MM.1S (cell line): ENCODE data around the gene KRT76.

Experiments used
- DNase-seq: peaks from one replicate; pipeline ENCODE4 v3.0.0-alpha.2; 2015
- H2AFZ ChIP-seq: fragments of 300-600 bp; sonication (generic); 2 replicates; pipeline ENCODE4 v1.6.0; 2016; ENCODE audit warnings: antibody characterized with exemption, low read length
- H3F3A ChIP-seq: fragments of 300-600 bp; sonication (generic); 2 replicates; pipeline ENCODE4 v1.6.1; 2016; ENCODE audit warnings: mild to moderate bottlenecking, antibody characterized with exemption, low read length, moderate library complexity, mixed read lengths; ENCODE audit not compliant: insufficient read depth
- H3K27ac ChIP-seq: fragments of 300-600 bp; sonication (generic); 2 replicates; pipeline ENCODE4 v1.5.1; 2016; ENCODE audit warnings: mild to moderate bottlenecking, low read length
- H3K27me3 ChIP-seq: fragments of 300-600 bp; sonication (generic); replicated peaks from 2 replicates; pipeline ENCODE4 v1.6.0; 2016; ENCODE audit warnings: low read length; ENCODE audit not compliant: insufficient read depth
- H3K36me3 ChIP-seq: fragments of 300-600 bp; sonication (generic); replicated peaks from 2 replicates; pipeline ENCODE4 v1.6.1; 2016; ENCODE audit warnings: mild to moderate bottlenecking, low read length, mixed read lengths; ENCODE audit not compliant: insufficient read depth
- H3K4me1 ChIP-seq: fragments of 300-600 bp; sonication (generic); 2 replicates; pipeline ENCODE4 v1.6.1; 2016; ENCODE audit warnings: low read length, mixed read lengths
- H3K4me2 ChIP-seq: fragments of 300-600 bp; sonication (generic); 2 replicates; pipeline ENCODE4 v1.6.0; 2016; ENCODE audit warnings: low read depth, low read length
- H3K4me3 ChIP-seq: fragments of 300-600 bp; sonication (generic); 2 replicates; pipeline ENCODE4 v1.5.1; 2016; ENCODE audit warnings: low read length, mixed read lengths
- H3K79me2 ChIP-seq: fragments of 300-600 bp; sonication (generic); 2 replicates; pipeline ENCODE4 v1.6.1; 2016; ENCODE audit warnings: mixed run types, low read length, mixed read lengths
- H3K9ac ChIP-seq: fragments of 300-600 bp; sonication (generic); 2 replicates; pipeline ENCODE4 v1.6.1; 2016; ENCODE audit warnings: low read length, mixed read lengths
- H3K9me2 ChIP-seq: fragments of 300-600 bp; sonication (generic); replicated peaks from 2 replicates; pipeline ENCODE4 v1.6.1; 2016; ENCODE audit warnings: mild to moderate bottlenecking, low read length, mixed read lengths; ENCODE audit not compliant: insufficient read depth
- H3K9me3 ChIP-seq: fragments of 300-600 bp; sonication (generic); replicated peaks from 2 replicates; pipeline ENCODE4 v1.6.1; 2016; ENCODE audit warnings: mild to moderate bottlenecking, low read length, mixed read lengths; ENCODE audit not compliant: insufficient read depth
- H4K20me1 ChIP-seq: fragments of 300-600 bp; sonication (generic); 2 replicates; pipeline ENCODE4 v1.6.1; 2016; ENCODE audit warnings: mild to moderate bottlenecking, low read length, moderate library complexity, mixed read lengths; ENCODE audit not compliant: insufficient read depth
- CTCF ChIP-seq: fragments of 300-600 bp; sonication (generic); IDR thresholded peaks from 2 replicates; pipeline ENCODE4 v1.5.1; 2016; ENCODE audit warnings: antibody characterized with exemption, low read length, mixed read lengths
- EZH2 ChIP-seq: fragments of 300-600 bp; sonication (generic); optimal IDR thresholded peaks from 2 replicates; pipeline ENCODE3; 2017; ENCODE audit warnings: low read depth, mild to moderate bottlenecking, antibody characterized with exemption, low read length, mixed read lengths
- EZH2phosphoT487 ChIP-seq: fragments of 300-600 bp; sonication (generic); IDR thresholded peaks from 2 replicates; pipeline ENCODE4 v1.6.1; 2018; ENCODE audit warnings: antibody characterized with exemption, low read length

Gene KRT76

GRCh38 chr12:52798671-52799504, 21.7 kb upstream of the KRT76 start:
- Histone ChIP-seq H3K79me2 (no peaks in the 10 kb centered on the region), H3K27ac (no peak overlapping the region), H3K9me2 (no peaks in the 10 kb centered on the region), H3K4me3 (no peak overlapping the region), H4K20me1 (no peaks in the 10 kb centered on the region), H3K36me3 (no peaks in the 10 kb centered on the region), H3K4me2 (no peak overlapping the region), H3K4me1 (no peaks in the 10 kb centered on the region), H3K9ac (no peak overlapping the region), H3K9me3 (no peaks in the 10 kb centered on the region), H3F3A (no peaks in the 10 kb centered on the region), H3K27me3 (peaks cover 60% of the 10 kb centered on the region), H2AFZ (no peak overlapping the region)
- TF ChIP-seq EZH2phosphoT487 (no peak), CTCF (no peak), EZH2 (no peak)
- DNase-seq, result no peak

- no peak overlapping the region for H2AFZ ChIP-seq
- no peaks in the 10 kb centered on the region for H3K9me2 ChIP-seq
- H3K79me2 ChIP-seq, result no peaks in the 10 kb centered on the region
- no peak for DNase-seq
- no peaks in the 10 kb centered on the region for H3K4me1 ChIP-seq
- no peak overlapping the region for H3K27ac ChIP-seq
- TF ChIP-seq EZH2phosphoT487 (no peak), CTCF (no peak), EZH2 (no peak)
- H4K20me1 ChIP-seq, result no peaks in the 10 kb centered on the region
- H3K9ac ChIP-seq, result no peak overlapping the region
- H3K36me3 ChIP-seq, result no peaks in the 10 kb centered on the region
- H3K27me3 ChIP-seq, result peaks cover 58% of the 10 kb centered on the region
- H3K4me2 ChIP-seq, result no peak overlapping the region
- H3K4me3 ChIP-seq, result no peak overlapping the region
- H3F3A ChIP-seq, result no peaks in the 10 kb centered on the region
- no peaks in the 10 kb centered on the region for H3K9me3 ChIP-seq
Observed at GRCh38 chr12:52798003-52798670, 21.0 kb upstream of the KRT76 start.

- H3K9me3 ChIP-seq, result no peaks in the 10 kb centered on the region
- no peak overlapping the region for H3K4me3 ChIP-seq
- H4K20me1 ChIP-seq, result no peaks in the 10 kb centered on the region
- no peaks in the 10 kb centered on the region for H3K9me2 ChIP-seq
- H3K4me2 ChIP-seq, result no peak overlapping the region
- no peak overlapping the region for H3K9ac ChIP-seq
- H3K27me3 ChIP-seq, result peaks cover 58% of the 10 kb centered on the region
- no peak overlapping the region for H3K27ac ChIP-seq
- no peaks in the 10 kb centered on the region for H3K79me2 ChIP-seq
- no peak overlapping the region for H2AFZ ChIP-seq
- no peaks in the 10 kb centered on the region for H3K36me3 ChIP-seq
- TF ChIP-seq CTCF, result no peak
- TF ChIP-seq EZH2phosphoT487, result no peak
- TF ChIP-seq EZH2, result no peak
- no peak for DNase-seq
- H3F3A ChIP-seq, result no peaks in the 10 kb centered on the region
- H3K4me1 ChIP-seq, result no peaks in the 10 kb centered on the region
Observed at GRCh38 chr12:52797529-52797894, 20.4 kb upstream of the KRT76 start.
